ENCODE data around the gene ITGA8. TPM values are rescaled to one million over a fixed set of nuclear protein-coding genes. Genes with fewer than 3 reads are reported as not detected.

ITGA8 gene
- total and polyA plus RNA-seq, 2 of the 13 experiments (the other 11 are each of a cell fraction or from before 2014, with no cell fraction given) = not detected

DNA sequence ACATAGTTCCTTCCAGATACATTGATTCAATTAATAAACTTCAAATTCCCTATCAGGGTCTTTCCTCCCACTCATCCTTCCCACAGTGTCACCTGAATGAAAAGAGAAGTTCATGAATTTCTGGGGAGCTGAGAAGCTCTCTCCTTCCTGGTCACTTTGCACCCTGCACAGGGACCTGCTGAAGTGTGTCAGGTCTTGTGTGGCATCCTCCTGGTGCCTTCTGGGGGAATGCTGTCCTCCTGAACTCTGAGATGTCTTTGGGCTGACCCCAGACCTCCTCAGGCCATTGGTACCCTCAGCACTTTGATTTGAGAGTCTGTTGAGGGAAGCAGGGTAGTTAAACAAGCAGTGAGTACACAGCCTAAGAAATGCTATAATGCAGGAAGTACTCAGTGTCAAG lies 39.5 kb upstream of the ITGA8 start:
- H4K20me1 ChIP-seq (ENCODE audit: insufficient read depth, low read length) = no peaks in the 10 kb centered on the region
- H3K4me1 ChIP-seq (ENCODE audit: insufficient read depth, low read length) = no peaks in the 10 kb centered on the region
- TF ChIP-seq ZFP82 (CRISPR knock-in tag; IDR thresholded peaks at IDR 0.05; ENCODE audit: borderline replicate concordance) = no peak
- no peak for TF ChIP-seq ZSCAN5A (CRISPR knock-in tag; IDR thresholded peaks at IDR 0.05; ENCODE audit: borderline replicate concordance)
- TF ChIP-seq ZFX (CRISPR knock-in tag; IDR thresholded peaks at IDR 0.05; ENCODE audit: low read depth) = no peak
- TF ChIP-seq, protein P1, sequence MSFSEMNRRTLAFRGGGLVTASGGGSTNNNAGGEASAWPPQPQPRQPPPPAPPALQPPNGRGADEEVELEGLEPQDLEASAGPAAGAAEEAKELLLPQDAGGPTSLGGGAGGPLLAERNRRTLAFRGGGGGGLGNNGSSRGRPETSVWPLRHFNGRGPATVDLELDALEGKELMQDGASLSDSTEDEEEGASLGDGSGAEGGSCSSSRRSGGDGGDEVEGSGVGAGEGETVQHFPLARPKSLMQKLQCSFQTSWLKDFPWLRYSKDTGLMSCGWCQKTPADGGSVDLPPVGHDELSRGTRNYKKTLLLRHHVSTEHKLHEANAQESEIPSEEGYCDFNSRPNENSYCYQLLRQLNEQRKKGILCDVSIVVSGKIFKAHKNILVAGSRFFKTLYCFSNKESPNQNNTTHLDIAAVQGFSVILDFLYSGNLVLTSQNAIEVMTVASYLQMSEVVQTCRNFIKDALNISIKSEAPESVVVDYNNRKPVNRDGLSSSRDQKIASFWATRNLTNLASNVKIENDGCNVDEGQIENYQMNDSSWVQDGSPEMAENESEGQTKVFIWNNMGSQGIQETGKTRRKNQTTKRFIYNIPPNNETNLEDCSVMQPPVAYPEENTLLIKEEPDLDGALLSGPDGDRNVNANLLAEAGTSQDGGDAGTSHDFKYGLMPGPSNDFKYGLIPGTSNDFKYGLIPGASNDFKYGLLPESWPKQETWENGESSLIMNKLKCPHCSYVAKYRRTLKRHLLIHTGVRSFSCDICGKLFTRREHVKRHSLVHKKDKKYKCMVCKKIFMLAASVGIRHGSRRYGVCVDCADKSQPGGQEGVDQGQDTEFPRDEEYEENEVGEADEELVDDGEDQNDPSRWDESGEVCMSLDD (CRISPR knock-in tag; IDR thresholded peaks at IDR 0.05; ENCODE audit: borderline replicate concordance) = no peak
- no peak for TF ChIP-seq ZNF607 (CRISPR knock-in tag; IDR thresholded peaks at IDR 0.05; ENCODE audit: borderline replicate concordance)
- no peak for TF ChIP-seq TEAD3 (CRISPR knock-in tag; optimal IDR thresholded peaks at IDR 0.05; ENCODE audit: borderline replicate concordance)
- TF ChIP-seq, protein P2, sequence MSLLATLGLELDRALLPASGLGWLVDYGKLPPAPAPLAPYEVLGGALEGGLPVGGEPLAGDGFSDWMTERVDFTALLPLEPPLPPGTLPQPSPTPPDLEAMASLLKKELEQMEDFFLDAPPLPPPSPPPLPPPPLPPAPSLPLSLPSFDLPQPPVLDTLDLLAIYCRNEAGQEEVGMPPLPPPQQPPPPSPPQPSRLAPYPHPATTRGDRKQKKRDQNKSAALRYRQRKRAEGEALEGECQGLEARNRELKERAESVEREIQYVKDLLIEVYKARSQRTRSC (CRISPR knock-in tag; IDR thresholded peaks at IDR 0.05; ENCODE audit: low read depth) = no peak
- TF ChIP-seq ATRX (CRISPR knock-in tag; IDR thresholded peaks at IDR 0.05; ENCODE audit: borderline replicate concordance) = no peak
- TF ChIP-seq RFX5 (IDR thresholded peaks at IDR 0.05; ENCODE audit: low read depth, low read length) = no peak
- TF ChIP-seq ELF4 (CRISPR knock-in tag; IDR thresholded peaks at IDR 0.05; ENCODE audit: borderline replicate concordance) = no peak
- no peak for TF ChIP-seq GTF2F1 (IDR thresholded peaks at IDR 0.05; ENCODE audit: low read length)
- no peak for TF ChIP-seq GLI4 (CRISPR knock-in tag; IDR thresholded peaks at IDR 0.05; ENCODE audit: borderline replicate concordance)
- no peaks in the 10 kb centered on the region for H3K79me2 ChIP-seq (ENCODE audit: insufficient read depth, low read length)
- no TSS peak for BruUV-seq (replicated peaks)
- ChIA-PET POLR2A (no interaction called here), CTCF (ENCODE audit: low intra/inter-chr PET ratio, low total read pairs) (no interaction called here)
- ATAC-seq = no peak
- H3K27ac ChIP-seq (ENCODE audit: extremely low read length, insufficient read depth, low read length) = no peak overlapping the region
- no peaks in the 10 kb centered on the region for H3K36me3 ChIP-seq (replicated peaks in 1 of 2; ENCODE audit: control insufficient read depth in 1 of 2, insufficient read depth in 2 of 2, low read length in 2 of 2)
- in situ Hi-C loops (cut with HindIII; ENCODE audit: extremely low pct_ligation_motif_present, low pct_unique_long_range_greater_than_20kb) (no loop called here), intact Hi-C loops (cut with micrococcal nuclease; ENCODE audit: unreplicated experiment) (no loop called here)
- no peak overlapping the region for H3K4me3 ChIP-seq (replicated peaks in 1 of 3; ENCODE audit: insufficient read depth in 1 of 3, low read depth in 2 of 3, low read length in 3 of 3)
- no peak for FAIRE-seq
- H3K27me3 ChIP-seq (ENCODE audit: control insufficient read depth in 1 of 2, insufficient read depth in 2 of 2, low read length in 2 of 2) = peaks cover 1 to 5% of the 10 kb centered on the region in 2 experiments; a peak in 2 of 5 replicates
- H3K9me3 ChIP-seq (ENCODE audit: low read length) = no peaks in the 10 kb centered on the region
- H3K9ac ChIP-seq (ENCODE audit: insufficient read depth, low read depth, low read length) = no peak overlapping the region
- DNase-seq (ENCODE audit: low spot score) = no peak
- no peak overlapping the region for H2AFZ ChIP-seq (ENCODE audit: low read length)
- no peak overlapping the region for H3K4me2 ChIP-seq (ENCODE audit: low read depth, low read length)

All from HepG2 (cell line).